CD4-positive, alpha-beta T cell treated with Interleukin-4 for 4 hours (primary cell): ENCODE results near the gene SCAF1.

Source experiments
- DNase-seq: peaks from one replicate; pipeline ENCODE4 v3.0.0-alpha.2; 2020

The SCAF1 gene

GRCh38 chr19:49641688-49642491 is at the start of gene SCAF1:
TSS of gene SCAF1 (plus strand) at chr19:49642209. CDS start at chr19:49645027, 2,818 bp downstream.
- DNase-seq: peak; percentile 100

DNA sequence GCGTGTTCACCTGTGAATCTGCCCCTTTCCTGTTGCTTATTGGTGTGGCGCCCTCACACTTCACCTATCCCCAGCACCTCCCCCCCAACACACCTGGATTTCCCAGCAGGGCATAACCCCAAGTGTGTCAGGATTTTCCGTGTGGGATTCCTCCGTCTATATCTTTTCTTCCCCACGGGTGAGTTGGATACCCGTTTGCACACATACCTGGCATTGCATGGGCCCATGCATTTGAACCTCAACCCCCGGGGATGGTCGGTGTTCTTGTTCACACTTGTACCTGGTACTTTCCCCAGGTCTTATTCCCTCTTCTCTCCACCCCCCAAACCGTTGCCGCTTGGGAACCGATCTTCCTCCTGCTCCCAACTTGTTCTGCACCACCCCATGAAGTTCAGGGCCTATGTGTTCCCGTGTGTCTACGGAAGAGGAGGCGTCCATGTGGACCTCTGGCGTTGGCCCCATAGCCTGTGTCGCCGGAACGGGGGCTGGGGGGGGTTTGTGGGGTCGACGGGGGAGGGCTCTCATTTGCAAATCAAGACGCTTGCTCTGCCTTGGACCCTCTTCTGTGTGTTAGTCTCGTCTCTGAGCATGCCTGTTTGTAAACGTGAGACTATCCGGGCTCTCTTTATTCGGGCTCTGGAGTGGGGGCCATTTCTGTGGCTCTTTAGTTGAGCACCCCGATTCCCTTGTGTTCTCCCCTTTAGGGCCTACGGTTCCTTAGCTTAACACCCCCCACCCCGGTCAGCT is 49.4 kb upstream of the SCAF1 start:
- no peak for DNase-seq

GRCh38 chr19:49593233-49594113 is 48.5 kb upstream of the SCAF1 start:
- DNase-seq: peak; percentile 92

- DNase-seq: no peak
These were observed 47.6 kb upstream of the SCAF1 start for GRCh38 chr19:49594157-49594992.

DNA sequence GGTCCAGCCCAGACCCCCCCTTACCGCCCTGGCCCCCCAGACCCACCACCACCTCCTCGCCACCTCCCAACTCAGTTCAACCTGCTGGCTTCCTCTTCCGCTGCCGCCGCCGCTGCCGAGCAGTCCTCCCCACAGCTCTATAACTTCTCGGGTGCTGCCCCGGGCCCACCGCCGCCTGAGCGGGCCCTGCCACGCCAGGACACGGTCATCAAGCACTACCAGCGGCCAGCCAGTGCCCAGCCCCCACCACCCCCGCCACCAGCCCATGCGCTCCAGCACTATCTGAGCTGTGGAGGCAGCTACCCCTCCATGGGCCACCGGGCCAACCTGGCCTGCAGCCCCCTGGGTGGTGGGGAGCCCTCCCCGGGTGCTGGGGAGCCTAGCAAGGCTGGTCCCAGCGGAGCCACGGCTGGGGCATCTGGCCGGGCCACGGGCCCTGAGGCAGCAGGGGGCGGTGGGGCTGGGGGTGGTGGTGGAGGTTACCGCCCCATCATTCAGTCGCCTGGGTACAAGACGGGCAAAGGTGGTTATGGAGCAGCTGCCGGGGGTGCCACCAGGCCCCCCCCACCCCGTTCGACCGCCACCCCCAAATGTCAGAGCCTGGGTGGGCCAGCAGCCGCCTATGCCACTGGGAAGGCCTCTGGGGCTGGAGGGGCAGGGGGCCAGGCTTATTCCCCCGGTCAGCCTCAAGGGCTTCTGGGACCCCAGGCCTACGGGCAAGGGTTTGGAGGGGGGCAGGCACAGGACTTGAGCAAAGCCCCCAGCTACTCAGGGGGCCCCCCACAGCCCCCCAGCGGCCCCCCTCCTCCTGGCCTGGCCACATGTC is 46.8 kb upstream of the SCAF1 start:
- no peak for DNase-seq

DNA sequence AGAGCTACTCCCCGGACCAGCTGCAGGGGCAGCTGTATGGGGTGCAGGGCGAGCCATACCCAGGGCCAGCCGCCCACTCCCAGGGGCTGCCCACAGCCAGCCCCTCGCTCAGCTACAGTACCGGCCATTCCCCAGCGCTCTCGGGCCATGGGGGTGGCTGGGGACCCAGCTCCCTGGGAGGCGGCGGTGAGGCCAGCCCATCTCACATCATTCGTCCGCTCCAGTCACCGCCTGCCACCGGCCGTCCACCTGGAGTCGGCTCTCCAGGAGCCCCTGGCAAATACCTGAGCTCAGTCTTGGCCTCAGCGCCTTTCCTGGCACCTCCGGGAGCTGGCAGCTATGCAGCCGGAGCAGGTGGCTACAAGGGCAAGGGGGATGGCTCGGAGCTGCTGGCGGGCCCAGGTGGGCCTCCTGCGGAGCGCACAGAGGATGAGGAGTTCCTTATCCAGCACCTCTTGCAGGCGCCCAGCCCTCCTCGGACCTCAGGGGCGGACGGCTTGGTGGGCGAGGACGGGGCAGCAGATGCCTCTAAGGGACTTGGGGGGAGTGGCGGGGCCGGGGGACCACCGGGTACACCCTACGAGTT is 46.1 kb upstream of the SCAF1 start:
- no peak for DNase-seq

- no peak for DNase-seq
These were observed 45.6 kb upstream of the SCAF1 start for GRCh38 chr19:49596407-49596806.

DNA sequence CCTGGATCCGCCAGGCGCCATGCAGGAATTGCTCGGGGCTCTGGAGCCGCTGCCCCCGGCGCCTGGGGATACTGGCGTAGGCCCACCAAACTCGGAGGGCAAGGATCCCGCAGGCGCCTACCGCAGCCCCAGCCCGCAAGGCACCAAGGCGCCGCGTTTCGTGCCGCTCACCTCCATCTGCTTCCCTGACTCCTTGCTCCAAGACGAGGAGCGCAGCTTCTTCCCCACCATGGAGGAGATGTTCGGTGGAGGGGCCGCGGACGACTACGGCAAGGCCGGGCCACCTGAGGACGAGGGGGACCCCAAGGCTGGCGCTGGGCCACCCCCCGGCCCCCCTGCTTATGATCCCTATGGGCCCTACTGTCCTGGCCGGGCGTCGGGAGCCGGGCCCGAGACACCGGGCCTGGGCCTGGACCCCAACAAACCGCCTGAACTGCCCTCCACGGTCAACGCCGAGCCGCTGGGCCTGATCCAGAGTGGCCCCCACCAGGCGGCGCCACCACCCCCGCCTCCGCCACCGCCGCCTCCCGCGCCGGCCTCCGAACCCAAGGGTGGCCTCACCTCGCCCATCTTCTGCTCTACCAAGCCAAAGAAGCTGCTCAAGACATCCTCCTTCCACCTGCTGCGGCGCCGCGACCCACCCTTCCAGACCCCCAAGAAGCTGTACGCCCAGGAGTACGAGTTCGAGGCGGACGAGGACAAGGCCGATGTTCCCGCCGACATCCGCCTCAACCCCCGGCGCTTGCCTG is 44.9 kb upstream of the SCAF1 start:
- DNase-seq: no peak

DNA sequence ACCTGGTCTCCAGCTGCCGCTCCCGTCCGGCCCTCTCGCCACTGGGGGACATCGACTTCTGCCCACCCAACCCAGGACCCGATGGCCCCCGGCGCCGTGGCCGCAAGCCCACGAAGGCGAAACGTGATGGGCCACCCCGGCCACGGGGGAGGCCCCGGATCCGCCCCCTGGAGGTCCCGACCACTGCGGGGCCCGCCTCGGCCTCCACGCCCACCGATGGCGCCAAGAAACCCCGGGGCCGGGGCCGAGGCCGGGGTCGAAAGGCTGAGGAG is 44.4 kb upstream of the SCAF1 start:
- no peak for DNase-seq

DNA sequence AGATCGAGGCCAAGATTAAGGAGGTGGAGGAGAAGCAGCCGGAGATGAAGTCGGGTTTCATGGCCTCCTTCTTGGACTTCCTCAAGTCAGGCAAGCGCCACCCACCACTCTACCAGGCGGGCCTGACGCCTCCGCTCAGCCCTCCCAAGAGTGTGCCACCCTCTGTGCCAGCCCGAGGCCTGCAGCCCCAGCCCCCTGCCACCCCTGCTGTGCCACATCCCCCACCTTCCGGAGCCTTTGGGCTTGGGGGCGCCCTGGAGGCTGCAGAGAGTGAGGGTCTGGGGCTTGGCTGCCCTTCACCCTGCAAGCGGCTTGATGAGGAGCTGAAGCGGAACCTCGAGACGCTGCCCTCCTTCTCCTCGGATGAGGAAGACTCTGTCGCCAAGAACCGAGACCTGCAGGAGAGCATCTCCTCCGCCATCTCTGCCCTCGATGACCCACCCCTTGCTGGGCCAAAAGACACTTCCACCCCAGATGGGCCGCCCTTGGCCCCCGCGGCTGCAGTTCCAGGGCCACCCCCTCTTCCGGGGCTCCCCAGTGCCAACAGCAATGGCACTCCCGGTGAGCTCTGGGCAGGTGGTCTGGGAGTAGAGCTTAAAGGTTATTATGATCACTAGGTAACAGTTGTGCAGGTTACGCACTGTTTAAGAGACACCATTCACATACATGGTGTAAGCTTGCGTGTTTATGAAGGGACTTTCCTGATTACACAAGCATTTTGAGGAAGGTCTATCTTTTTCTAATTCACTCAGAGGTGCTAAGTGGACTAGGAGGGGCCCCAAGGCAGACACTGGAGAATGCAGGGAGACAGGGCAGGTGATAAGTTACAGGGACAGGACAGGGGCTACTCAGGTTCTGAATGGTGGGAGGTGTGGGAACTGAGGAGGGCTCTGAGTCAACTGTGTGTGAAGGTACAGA is 42.4 kb upstream of the SCAF1 start:
- DNase-seq: no peak

- DNase-seq: no peak
These were observed 40.4 kb upstream of the SCAF1 start for GRCh38 chr19:49601482-49602038.

DNA sequence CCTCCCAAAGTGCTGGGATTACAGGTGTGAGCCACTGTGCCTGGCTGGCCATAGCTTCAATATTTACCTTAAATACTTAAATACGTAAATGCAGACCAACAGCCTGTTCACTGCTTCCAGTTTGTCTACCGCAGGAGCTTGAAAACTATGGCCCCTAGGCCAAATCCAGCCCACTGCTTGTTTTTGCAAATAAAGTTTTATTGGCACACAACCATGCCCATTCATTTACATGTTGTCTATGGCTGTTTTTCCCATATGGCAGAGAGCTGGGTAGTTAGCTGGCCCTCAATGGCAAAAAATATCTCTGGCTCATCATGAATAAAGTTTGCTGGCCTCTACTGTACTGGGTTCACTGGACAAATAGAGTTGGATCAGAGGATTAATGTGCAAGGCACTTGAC is 39.2 kb upstream of the SCAF1 start:
- DNase-seq: no peak

- no peak for DNase-seq
These were observed 36.4 kb upstream of the SCAF1 start for GRCh38 chr19:49605605-49606004.

DNA sequence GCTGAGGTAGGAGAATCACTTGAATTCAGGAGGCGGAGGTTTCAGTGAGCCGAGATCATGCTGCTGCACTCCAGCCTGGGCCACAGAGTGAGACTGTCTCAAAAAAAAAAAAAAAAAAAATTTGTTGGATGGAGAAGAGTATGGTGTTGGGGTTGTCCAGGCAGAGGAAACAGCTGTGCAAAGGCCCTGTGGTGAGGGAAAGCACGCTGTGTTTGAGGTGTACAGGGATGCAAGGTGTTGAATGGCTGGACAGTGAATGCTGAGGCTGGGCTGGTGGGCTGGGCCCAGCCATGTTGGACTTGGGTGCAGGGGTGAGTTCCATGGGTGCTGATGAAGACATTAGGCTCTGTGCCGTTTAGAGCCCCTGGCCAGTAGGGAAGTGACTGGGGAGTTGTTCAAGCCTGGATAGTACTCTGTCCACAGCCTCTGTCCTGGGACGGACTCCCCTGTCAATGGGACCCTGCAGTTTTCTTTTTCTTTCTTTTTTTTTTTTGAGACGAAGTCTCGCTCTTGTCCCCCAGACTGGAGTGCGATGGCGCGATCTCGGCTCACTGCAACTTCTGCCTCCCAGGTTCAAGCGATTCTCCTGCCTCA is 32.4 kb upstream of the SCAF1 start:
- DNase-seq: no peak

- no peak for DNase-seq
These were observed 28.6 kb upstream of the SCAF1 start for GRCh38 chr19:49613374-49613773.

DNA sequence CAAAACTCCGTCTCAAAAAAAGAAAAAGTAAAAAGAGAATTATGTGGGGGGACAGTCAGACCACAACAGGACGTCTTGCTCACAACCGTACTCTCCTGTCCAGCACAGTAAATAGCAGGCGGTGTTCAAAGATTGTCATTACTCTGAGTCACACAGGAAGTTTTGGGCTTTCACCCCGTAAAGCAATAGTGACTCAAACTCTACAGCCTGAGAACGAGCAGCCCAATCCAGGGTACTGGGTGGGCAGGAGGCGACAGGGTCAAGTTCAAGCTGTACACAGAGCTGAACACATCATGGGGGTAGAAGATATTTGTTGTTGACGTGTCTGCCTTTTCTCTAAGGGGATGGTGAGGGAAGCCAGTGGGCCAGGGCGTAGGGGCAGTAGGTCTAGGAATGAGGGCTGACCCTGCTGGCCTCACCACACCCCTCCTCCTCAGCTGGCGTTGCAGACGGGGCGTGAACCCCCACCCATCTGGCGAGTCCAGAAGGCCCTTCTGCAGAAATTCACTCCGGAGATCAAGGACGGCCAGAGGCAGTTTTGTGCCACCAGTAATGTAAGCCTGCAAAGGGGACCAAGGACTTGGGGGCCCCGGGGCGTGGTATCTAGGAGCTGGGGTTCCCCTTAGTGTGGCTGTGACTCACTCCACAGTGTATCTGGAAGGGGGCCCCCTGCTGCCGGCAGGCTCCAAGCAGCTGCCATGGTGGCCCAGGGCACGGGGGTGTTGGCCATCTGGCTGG is 27.7 kb upstream of the SCAF1 start:
- peak; percentile 41 for DNase-seq

GRCh38 chr19:49615861-49616260 is 26.1 kb upstream of the SCAF1 start:
- DNase-seq: no peak

DNA sequence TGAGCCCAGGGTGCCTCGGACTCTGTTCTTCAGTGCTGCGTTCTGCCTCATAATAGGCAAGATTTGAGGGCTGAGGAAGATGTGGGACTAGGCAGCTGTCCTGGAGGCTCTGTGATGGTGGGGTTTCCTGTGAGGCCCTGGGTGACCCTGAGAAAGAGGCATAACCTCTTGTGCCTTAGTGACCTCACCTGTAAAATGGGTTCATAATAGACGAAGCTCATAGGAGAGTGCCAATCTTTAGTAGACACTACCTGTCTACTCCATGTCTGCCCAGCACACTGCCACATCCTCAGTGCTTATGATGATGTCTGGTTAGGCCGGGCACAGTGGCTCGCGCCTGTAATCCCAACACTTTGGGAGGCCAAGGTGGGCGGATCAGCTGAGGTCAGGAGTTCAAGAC is 25.5 kb upstream of the SCAF1 start:
- no peak for DNase-seq
